PC-9 (cell line): ENCODE data around the gene LZTS2. TPM values are rescaled to one million over a fixed set of nuclear protein-coding genes. Genes with fewer than 3 reads are reported as not detected.
A peak's percentile ranks its signal among the peaks of the same experiment; 100 is the strongest.

Experiments
- BruUV-seq: library from RNA; stranded (reverse); fragments of 400-500 nt; replicated peaks from 2 replicates; lab custom pipeline; 2021; lab: Mats Ljungman, UMichigan
- CTCF ChIA-PET: fragments of 300-600 bp; sonication (Branson Sonifier 250); formaldehyde crosslinking; loops from one replicate; lab custom pipeline; 2022; ENCODE audit warnings: antibody characterized with exemption; lab: Charles Lee
- POLR2A ChIA-PET: fragments of 300-600 bp; sonication (Branson Sonifier 250); formaldehyde crosslinking; loops from one replicate; lab custom pipeline; 2022; ENCODE audit warnings: antibody characterized with exemption; ENCODE audit not compliant: unreplicated experiment; lab: Charles Lee
- DNase-seq, 2 experiments: peaks; one replicate each; pipeline versions ENCODE4 v3.0.0 to v3.0.0-alpha.2; 2015 to 2022; ENCODE audit warnings: mixed read lengths in 1 of 2
- H2AFZ ChIP-seq: fragments of 200-600 bp; sonication (generic); 2 replicates; pipeline ENCODE4 v1.8.1; 2017; ENCODE audit warnings: antibody characterized with exemption
- H3F3A ChIP-seq: fragments of 200-600 bp; sonication (generic); 2 replicates; pipeline ENCODE4 v1.8.1; 2017; ENCODE audit warnings: antibody characterized with exemption, mild to moderate bottlenecking, low read depth; ENCODE audit not compliant: insufficient read depth
- H3K27ac ChIP-seq: fragments of 200-600 bp; sonication (generic); 2 replicates; pipeline ENCODE4 v1.6.1; 2016; ENCODE audit warnings: mixed run types
- H3K27me3 ChIP-seq: fragments of 200-600 bp; sonication (generic); 2 replicates; pipeline ENCODE4 v1.6.1; 2016; ENCODE audit warnings: low read depth, mixed run types; ENCODE audit not compliant: insufficient read depth
- H3K36me3 ChIP-seq: fragments of 200-600 bp; sonication (generic); 2 replicates; pipeline ENCODE4 v1.6.1; 2016; ENCODE audit warnings: low read depth, mixed run types
- H3K4me1 ChIP-seq: fragments of 200-600 bp; sonication (generic); replicated peaks from 2 replicates; pipeline ENCODE4 v1.6.1; 2016; ENCODE audit warnings: mixed run types; ENCODE audit not compliant: insufficient read depth
- H3K4me2 ChIP-seq: fragments of 200-600 bp; sonication (generic); 2 replicates; pipeline ENCODE4 v1.6.1; 2017; ENCODE audit warnings: mixed run types
- H3K4me3 ChIP-seq: fragments of 200-600 bp; sonication (generic); 2 replicates; pipeline ENCODE4 v1.6.1; 2016; ENCODE audit warnings: mixed run types
- H3K79me2 ChIP-seq: fragments of 200-600 bp; sonication (generic); 2 replicates; pipeline ENCODE4 v1.6.1; 2017; ENCODE audit warnings: low read depth, mixed run types
- H3K9me2 ChIP-seq: fragments of 200-600 bp; sonication (generic); 2 replicates; pipeline ENCODE4 v1.8.1; 2017; ENCODE audit warnings: mild to moderate bottlenecking; ENCODE audit not compliant: insufficient read depth
- H3K9me3 ChIP-seq: fragments of 200-600 bp; sonication (generic); 2 replicates; pipeline ENCODE4 v1.8.1; 2016; ENCODE audit warnings: low read depth; ENCODE audit not compliant: insufficient read depth
- H4K20me1 ChIP-seq: fragments of 200-600 bp; sonication (generic); 2 replicates; pipeline ENCODE4 v1.8.1; 2017; ENCODE audit not compliant: insufficient read depth
- EZH2 ChIP-seq: fragments of 200-600 bp; sonication (generic); IDR thresholded peaks from 2 replicates; pipeline ENCODE4 v1.8.0; 2017; ENCODE audit warnings: antibody characterized with exemption, low read depth
- intact Hi-C: fragments of 100-400 bp; cut with micrococcal nuclease; formaldehyde crosslinking; loops from one replicate; pipeline ENCODE4 v1.10.0; 2022; ENCODE audit not compliant: unreplicated experiment
- total RNA-seq: library from RNA; stranded (reverse); gene quantifications from 2 replicates; pipeline ENCODE4 v1.2.3, GENCODE V29; 2021
- TF ChIP-seq, protein P1 (sequence below): fragments of 200-600 bp; sonication (generic); conservative IDR thresholded peaks from 2 replicates; pipeline ENCODE4 v1.6.1; 2017; ENCODE audit warnings: mixed run types, antibody characterized with exemption, mild to moderate bottlenecking, moderate library complexity

Gene LZTS2
- total RNA-seq, 1 experiment from 2014 or later: 32.5 TPM

DNA sequence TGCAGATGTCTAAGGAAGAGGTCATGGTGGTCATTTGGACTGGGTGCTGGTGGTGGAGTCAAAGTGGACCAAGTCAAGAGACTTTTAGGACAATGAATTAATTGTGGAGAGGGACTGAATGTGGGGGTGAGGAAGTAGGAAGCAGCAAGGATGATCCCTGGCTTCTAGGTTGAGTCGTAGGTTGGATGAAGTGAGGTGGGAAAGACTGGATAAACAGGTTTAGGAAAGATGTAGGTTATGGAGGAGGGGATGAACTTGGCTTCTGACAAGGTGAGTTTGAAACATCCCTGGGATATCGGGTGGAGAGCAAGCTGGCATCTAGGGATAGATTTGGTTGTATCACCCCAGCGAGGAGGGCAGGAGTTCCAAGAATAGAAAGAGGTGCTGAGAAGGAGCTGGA is 22.7 kb upstream of the LZTS2 start:
- H3K27me3 ChIP-seq: no peaks in the 10 kb centered on the region
- ChIA-PET CTCF (no interaction called here), POLR2A (no interaction called here)
- peaks cover 9% of the 10 kb centered on the region for H3K4me1 ChIP-seq
- no peaks in the 10 kb centered on the region for H3K9me2 ChIP-seq
- no peak overlapping the region for H3K4me3 ChIP-seq
- H3K27ac ChIP-seq: no peak overlapping the region
- intact Hi-C loops: no loop called here
- H3K79me2 ChIP-seq: no peaks in the 10 kb centered on the region
- no peak overlapping the region for H2AFZ ChIP-seq
- BruUV-seq: no TSS peak
- TF ChIP-seq EZH2: no peak
- TF ChIP-seq, protein P1, sequence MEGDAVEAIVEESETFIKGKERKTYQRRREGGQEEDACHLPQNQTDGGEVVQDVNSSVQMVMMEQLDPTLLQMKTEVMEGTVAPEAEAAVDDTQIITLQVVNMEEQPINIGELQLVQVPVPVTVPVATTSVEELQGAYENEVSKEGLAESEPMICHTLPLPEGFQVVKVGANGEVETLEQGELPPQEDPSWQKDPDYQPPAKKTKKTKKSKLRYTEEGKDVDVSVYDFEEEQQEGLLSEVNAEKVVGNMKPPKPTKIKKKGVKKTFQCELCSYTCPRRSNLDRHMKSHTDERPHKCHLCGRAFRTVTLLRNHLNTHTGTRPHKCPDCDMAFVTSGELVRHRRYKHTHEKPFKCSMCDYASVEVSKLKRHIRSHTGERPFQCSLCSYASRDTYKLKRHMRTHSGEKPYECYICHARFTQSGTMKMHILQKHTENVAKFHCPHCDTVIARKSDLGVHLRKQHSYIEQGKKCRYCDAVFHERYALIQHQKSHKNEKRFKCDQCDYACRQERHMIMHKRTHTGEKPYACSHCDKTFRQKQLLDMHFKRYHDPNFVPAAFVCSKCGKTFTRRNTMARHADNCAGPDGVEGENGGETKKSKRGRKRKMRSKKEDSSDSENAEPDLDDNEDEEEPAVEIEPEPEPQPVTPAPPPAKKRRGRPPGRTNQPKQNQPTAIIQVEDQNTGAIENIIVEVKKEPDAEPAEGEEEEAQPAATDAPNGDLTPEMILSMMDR: no peak
- H3K36me3 ChIP-seq: no peaks in the 10 kb centered on the region
- peak overlapping the region; percentile 7; the same call in 1 of the 2 replicates for H3K4me2 ChIP-seq
- H3K9me3 ChIP-seq: no peaks in the 10 kb centered on the region
- H3F3A ChIP-seq: no peaks in the 10 kb centered on the region
- H4K20me1 ChIP-seq: no peaks in the 10 kb centered on the region
- no peak for DNase-seq

DNA sequence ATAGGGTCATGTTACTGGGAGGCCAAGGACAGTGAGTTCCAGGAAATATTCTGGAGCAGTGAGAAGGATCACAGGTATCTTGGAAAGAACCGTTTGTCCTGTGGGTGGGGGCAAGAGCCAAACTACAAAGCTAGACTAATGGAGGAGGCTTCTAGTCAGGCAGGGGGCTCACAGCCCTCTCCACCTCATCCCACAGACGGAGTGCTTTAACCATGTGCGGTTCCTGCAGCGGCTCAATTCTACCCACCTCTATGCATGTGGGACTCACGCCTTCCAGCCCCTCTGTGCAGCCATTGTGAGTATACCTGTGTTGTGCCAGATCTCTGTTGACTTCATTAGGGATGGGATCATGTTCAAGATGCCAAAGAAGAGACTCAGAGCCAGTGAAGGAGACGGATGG is 22.2 kb upstream of the LZTS2 start:
- Histone ChIP-seq H3K4me1 (peaks cover 9% of the 10 kb centered on the region), H2AFZ (no peak overlapping the region), H3F3A (no peaks in the 10 kb centered on the region), H3K79me2 (no peaks in the 10 kb centered on the region), H3K9me2 (no peaks in the 10 kb centered on the region), H3K9me3 (no peaks in the 10 kb centered on the region), H4K20me1 (no peaks in the 10 kb centered on the region), H3K36me3 (no peaks in the 10 kb centered on the region), H3K4me3 (no peak overlapping the region), H3K27me3 (no peaks in the 10 kb centered on the region), H3K27ac (no peak overlapping the region), H3K4me2 (no peak overlapping the region)
- ChIA-PET POLR2A (no interaction called here), CTCF (no interaction called here)
- DNase-seq: no peak
- no TSS peak for BruUV-seq
- intact Hi-C loops: no loop called here
- TF ChIP-seq EZH2: no peak
- TF ChIP-seq, protein P1: no peak

DNA sequence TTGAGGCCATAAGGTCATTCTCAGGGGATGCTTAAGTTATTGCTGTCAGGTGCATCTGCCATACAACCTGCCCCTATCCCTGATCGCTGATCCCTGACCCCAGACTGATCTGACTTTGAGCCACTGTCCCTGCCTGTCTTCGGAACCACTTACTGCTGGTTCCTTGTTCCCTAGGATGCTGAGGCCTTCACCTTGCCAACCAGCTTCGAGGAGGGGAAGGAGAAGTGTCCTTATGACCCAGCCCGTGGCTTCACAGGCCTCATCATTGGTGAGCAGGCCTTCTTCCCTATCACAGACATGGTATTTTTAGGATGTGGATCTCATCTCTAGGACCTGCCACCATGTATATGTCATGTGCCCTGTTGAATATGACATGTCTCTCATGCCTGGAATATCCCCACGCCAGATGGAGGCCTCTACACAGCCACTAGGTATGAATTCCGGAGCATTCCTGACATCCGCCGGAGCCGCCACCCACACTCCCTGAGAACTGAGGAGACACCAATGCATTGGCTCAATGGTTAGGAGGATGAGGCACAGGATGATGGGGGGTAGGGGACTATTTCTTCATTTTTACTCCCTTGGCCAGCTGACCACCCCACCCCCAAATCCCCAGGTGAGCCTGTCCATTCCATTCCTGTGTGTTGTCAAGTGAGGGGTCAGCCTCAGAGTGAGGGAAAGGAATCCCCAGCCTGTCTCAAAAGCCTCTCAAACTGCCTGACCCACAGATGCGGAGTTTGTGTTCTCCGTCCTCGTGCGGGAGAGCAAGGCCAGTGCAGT is 21.3 kb upstream of the LZTS2 start:
- H3K9me2 ChIP-seq: no peaks in the 10 kb centered on the region
- H3K9me3 ChIP-seq: no peaks in the 10 kb centered on the region
- H3K36me3 ChIP-seq: no peaks in the 10 kb centered on the region
- no peaks in the 10 kb centered on the region for H4K20me1 ChIP-seq
- intact Hi-C loops: no loop called here
- H3F3A ChIP-seq: no peaks in the 10 kb centered on the region
- ChIA-PET CTCF (no interaction called here), POLR2A (no interaction called here)
- H3K79me2 ChIP-seq: no peaks in the 10 kb centered on the region
- TF ChIP-seq, protein P1: no peak
- TF ChIP-seq EZH2: no peak
- H3K4me2 ChIP-seq: no peak overlapping the region
- no peak overlapping the region for H3K4me3 ChIP-seq
- no TSS peak for BruUV-seq
- no peaks in the 10 kb centered on the region for H3K27me3 ChIP-seq
- H3K4me1 ChIP-seq: peaks cover 9% of the 10 kb centered on the region
- H3K27ac ChIP-seq: no peak overlapping the region
- DNase-seq: no peak
- H2AFZ ChIP-seq: no peak overlapping the region
